Measurements from ENCODE around the gene TFAP2A.

TFAP2A gene

GRCh38 chr6:10401004-10401536 is 13.8 kb downstream of the TFAP2A start:
- in situ Hi-C loops (cut with HindIII; ENCODE audit: low sequenced_read_pairs), result no loop called here

GRCh38 chr6:10400330-10400729 is 14.5 kb downstream of the TFAP2A start:
- in situ Hi-C loops (cut with HindIII; ENCODE audit: low sequenced_read_pairs), result no loop called here

- in situ Hi-C loops (cut with HindIII; ENCODE audit: low sequenced_read_pairs), result no loop called here
Measured at GRCh38 chr6:10399451-10399850, 15.4 kb downstream of the TFAP2A start.

- in situ Hi-C loops (cut with HindIII; ENCODE audit: low sequenced_read_pairs), result no loop called here
Measured at GRCh38 chr6:10398446-10399218, 16.2 kb downstream of the TFAP2A start.

- in situ Hi-C loops (cut with HindIII; ENCODE audit: low sequenced_read_pairs), result no loop called here
Measured at GRCh38 chr6:10397756-10398445, 17.0 kb downstream of the TFAP2A start.

GRCh38 chr6:10396785-10397184 is 18.1 kb downstream of the TFAP2A start:
- in situ Hi-C loops (cut with HindIII; ENCODE audit: low sequenced_read_pairs), result no loop called here

- in situ Hi-C loops (cut with HindIII; ENCODE audit: low sequenced_read_pairs), result no loop called here
Measured at GRCh38 chr6:10395704-10396546, 18.9 kb downstream of the TFAP2A start.

GRCh38 chr6:10395171-10395703 is 19.6 kb downstream of the TFAP2A start:
- in situ Hi-C loops (cut with HindIII; ENCODE audit: low sequenced_read_pairs), result no loop called here

GRCh38 chr6:10393544-10394225 is 21.2 kb downstream of the TFAP2A start:
- in situ Hi-C loops (cut with HindIII; ENCODE audit: low sequenced_read_pairs), result no loop called here

GRCh38 chr6:10391799-10392198 is 23.1 kb downstream of the TFAP2A start:
- in situ Hi-C loops (cut with HindIII; ENCODE audit: low sequenced_read_pairs), result no loop called here

GRCh38 chr6:10391299-10391630 is 23.6 kb downstream of the TFAP2A start:
- in situ Hi-C loops (cut with HindIII; ENCODE audit: low sequenced_read_pairs), result no loop called here

GRCh38 chr6:10390495-10391298 is 24.2 kb downstream of the TFAP2A start:
- in situ Hi-C loops (cut with HindIII; ENCODE audit: low sequenced_read_pairs), result no loop called here

- in situ Hi-C loops (cut with HindIII; ENCODE audit: low sequenced_read_pairs), result no loop called here
Measured at GRCh38 chr6:10389739-10390494, 25.0 kb downstream of the TFAP2A start.

- in situ Hi-C loops (cut with HindIII; ENCODE audit: low sequenced_read_pairs), result no loop called here
Measured at GRCh38 chr6:10386756-10387654, 27.9 kb downstream of the TFAP2A start.

GRCh38 chr6:10386220-10386619 is 28.7 kb downstream of the TFAP2A start:
- in situ Hi-C loops (cut with HindIII; ENCODE audit: low sequenced_read_pairs), result no loop called here

GRCh38 chr6:10385524-10386132 is 29.2 kb downstream of the TFAP2A start:
- in situ Hi-C loops (cut with HindIII; ENCODE audit: low sequenced_read_pairs), result no loop called here
